Measurements from ENCODE around the gene DXO. TPM values are rescaled to one million over a fixed set of nuclear protein-coding genes. Genes with fewer than 3 reads are reported as not detected.
"Not testable (repeated sequence)": the region's sequence is repeated elsewhere in the genome, so short reads cannot be mapped to it uniquely, and the experiment has no call there.

Gene DXO
- total and polyA plus RNA-seq, 7 experiments from 2014 or later, result 12.6 to 44.3 (median 34.7) TPM

- peaks cover 0 to 10% (median 0%) of the 10 kb centered on the region in 7 donors for H3K4me1 Mint-ChIP-seq
- H3K36me3 Mint-ChIP-seq, result no peaks in the 10 kb centered on the region
- no peak overlapping the region for H3K4me3 Mint-ChIP-seq
- H3K27me3 ChIP-seq (ENCODE audit: control insufficient read depth in 2 of 2, insufficient read depth in 2 of 2, low read length in 2 of 2), result no peaks in the 10 kb centered on the region
- H3K36me3 ChIP-seq (ENCODE audit: control insufficient read depth in 2 of 3, insufficient read depth in 3 of 3, low read length in 3 of 3), result no peaks in the 10 kb centered on the region
- no peak overlapping the region for H3K27ac ChIP-seq (ENCODE audit: low read depth, low read length)
- ChIA-PET CTCF (no interaction called here), POLR2A (interaction anchor here (0.6 kb wide), 1 partner anchor 293 kb away, joined by 3 read pairs; the partner anchor contains the start of gene BAG6)
- no peak for DNase-seq
- ATAC-seq, result no peak
- no peak overlapping the region for H3K4me3 ChIP-seq (ENCODE audit: low read length)
- peaks cover 0 to 14% (median 7%) of the 10 kb centered on the region in 5 donors for H3K27me3 Mint-ChIP-seq
- H3K9me3 Mint-ChIP-seq, result no peaks in the 10 kb centered on the region
- no peaks in the 10 kb centered on the region for H3K4me1 ChIP-seq (ENCODE audit: control insufficient read depth in 2 of 2, insufficient read depth in 2 of 2, low read length in 2 of 2)
- no peaks in the 10 kb centered on the region for H3K9me3 ChIP-seq (ENCODE audit: control insufficient read depth in 2 of 3, low read length in 3 of 3)
- H3K27ac Mint-ChIP-seq, result no peak overlapping the region
- intact Hi-C loops (cut with micrococcal nuclease), result no loop called here
These were observed 26.8 kb downstream of the DXO start for GRCh38 chr6:31945154-31945506.

GRCh38 chr6:31943742-31944141 is 28.2 kb downstream of the DXO start:
- no peaks in the 10 kb centered on the region for H3K9me3 Mint-ChIP-seq
- CTCF ChIA-PET, result interaction anchor here (1.6 kb wide), 1 partner anchor 9 kb away, joined by 5 read pairs; no protein-coding TSS in a partner anchor

GRCh38 chr6:31940256-31940664 is 31.7 kb downstream of the DXO start:
- peaks cover 0 to 11% (median 7%) of the 10 kb centered on the region in 5 donors for H3K27me3 Mint-ChIP-seq
- Histone ChIP-seq H3K4me3 (ENCODE audit: low read length) (no peak overlapping the region), H3K36me3 (ENCODE audit: control insufficient read depth in 2 of 3, insufficient read depth in 3 of 3, low read length in 3 of 3) (no peaks in the 10 kb centered on the region), H3K27me3 (ENCODE audit: control insufficient read depth in 2 of 2, insufficient read depth in 2 of 2, low read length in 2 of 2) (no peaks in the 10 kb centered on the region), H3K4me1 (ENCODE audit: control insufficient read depth in 2 of 2, insufficient read depth in 2 of 2, low read length in 2 of 2) (no peaks in the 10 kb centered on the region), H3K9me3 (ENCODE audit: control insufficient read depth in 2 of 3, low read length in 3 of 3) (no peaks in the 10 kb centered on the region), H3K27ac (ENCODE audit: low read depth, low read length) (no peak overlapping the region)
- ATAC-seq (no peak), DNase-seq (no peak)
- H3K4me1 Mint-ChIP-seq, result peaks cover 0 to 6% (median 0%) of the 10 kb centered on the region in 7 donors
- no peaks in the 10 kb centered on the region for H3K36me3 Mint-ChIP-seq
- no peaks in the 10 kb centered on the region for H3K9me3 Mint-ChIP-seq
- POLR2A ChIA-PET, result no interaction called here
- no peak overlapping the region for H3K27ac Mint-ChIP-seq
- intact Hi-C loops (cut with micrococcal nuclease), result no loop called here
- H3K4me3 Mint-ChIP-seq, result no peak overlapping the region
- CTCF ChIA-PET, result no interaction called here

More at GRCh38 chr6:31943742-31944141, 28.2 kb downstream of the DXO start:
- intact Hi-C loops (cut with micrococcal nuclease), result no loop called here
- Histone ChIP-seq H3K27me3 (ENCODE audit: control insufficient read depth in 2 of 2, insufficient read depth in 2 of 2, low read length in 2 of 2) (no peaks in the 10 kb centered on the region), H3K4me3 (ENCODE audit: low read length) (no peak overlapping the region), H3K27ac (ENCODE audit: low read depth, low read length) (no peak overlapping the region), H3K36me3 (ENCODE audit: control insufficient read depth in 2 of 3, insufficient read depth in 3 of 3, low read length in 3 of 3) (no peaks in the 10 kb centered on the region), H3K9me3 (ENCODE audit: control insufficient read depth in 2 of 3, low read length in 3 of 3) (no peaks in the 10 kb centered on the region), H3K4me1 (ENCODE audit: control insufficient read depth in 2 of 2, insufficient read depth in 2 of 2, low read length in 2 of 2) (no peaks in the 10 kb centered on the region)
- Mint-ChIP-seq H3K4me1 (peaks cover 0 to 10% (median 0%) of the 10 kb centered on the region in 7 donors), H3K4me3 (no peak overlapping the region), H3K36me3 (no peaks in the 10 kb centered on the region), H3K27ac (no peak overlapping the region), H3K27me3 (peaks cover 0 to 14% (median 7%) of the 10 kb centered on the region in 5 donors)
- POLR2A ChIA-PET, result no interaction called here
- no peak for ATAC-seq
- DNase-seq, result no peak

GRCh38 chr6:31935823-31936222 is 36.1 kb downstream of the DXO start:
- intact Hi-C loops (cut with micrococcal nuclease), result no loop called here
- Histone ChIP-seq H3K27ac (ENCODE audit: low read depth, low read length) (no peak overlapping the region), H3K27me3 (ENCODE audit: control insufficient read depth in 2 of 2, insufficient read depth in 2 of 2, low read length in 2 of 2) (no peaks in the 10 kb centered on the region), H3K36me3 (ENCODE audit: control insufficient read depth in 2 of 3, insufficient read depth in 3 of 3, low read length in 3 of 3) (no peaks in the 10 kb centered on the region), H3K9me3 (ENCODE audit: control insufficient read depth in 2 of 3, low read length in 3 of 3) (no peaks in the 10 kb centered on the region), H3K4me3 (ENCODE audit: low read length) (no peak overlapping the region), H3K4me1 (ENCODE audit: control insufficient read depth in 2 of 2, insufficient read depth in 2 of 2, low read length in 2 of 2) (no peaks in the 10 kb centered on the region)
- no peak for DNase-seq
- no peak overlapping the region for H3K4me3 Mint-ChIP-seq
- H3K27me3 Mint-ChIP-seq, result peaks cover 0 to 7% (median 0%) of the 10 kb centered on the region in 5 donors
- ChIA-PET CTCF (interaction anchor here (1.0 kb wide), 1 partner anchor 17 kb away, joined by 3 read pairs; no protein-coding TSS in a partner anchor), POLR2A (no interaction called here)
- no peaks in the 10 kb centered on the region for H3K9me3 Mint-ChIP-seq
- H3K36me3 Mint-ChIP-seq, result no peaks in the 10 kb centered on the region
- ATAC-seq, result no peak
- H3K27ac Mint-ChIP-seq, result no peak overlapping the region
- H3K4me1 Mint-ChIP-seq, result peaks cover 0 to 2% (median 0%) of the 10 kb centered on the region in 7 donors

GRCh38 chr6:31935021-31935420 is 36.9 kb downstream of the DXO start:
- Mint-ChIP-seq H3K4me1 (peaks cover 0 to 2% (median 0%) of the 10 kb centered on the region in 7 donors), H3K4me3 (no peak overlapping the region), H3K27ac (no peak overlapping the region), H3K27me3 (peaks cover 0 to 5% (median 0%) of the 10 kb centered on the region in 5 donors), H3K9me3 (no peaks in the 10 kb centered on the region), H3K36me3 (no peaks in the 10 kb centered on the region)
- ChIA-PET CTCF (no interaction called here), POLR2A (interaction anchor here (1.0 kb wide), 1 partner anchor 33 kb away, joined by 3 read pairs; the partner anchor contains the start of gene ZBTB12)
- H3K27me3 ChIP-seq (ENCODE audit: control insufficient read depth in 2 of 2, insufficient read depth in 2 of 2, low read length in 2 of 2), result no peaks in the 10 kb centered on the region
- H3K4me1 ChIP-seq (ENCODE audit: control insufficient read depth in 2 of 2, insufficient read depth in 2 of 2, low read length in 2 of 2), result no peaks in the 10 kb centered on the region
- no peaks in the 10 kb centered on the region for H3K9me3 ChIP-seq (ENCODE audit: control insufficient read depth in 2 of 3, low read length in 3 of 3)
- H3K4me3 ChIP-seq (ENCODE audit: low read length), result no peak overlapping the region
- no peaks in the 10 kb centered on the region for H3K36me3 ChIP-seq (ENCODE audit: control insufficient read depth in 2 of 3, insufficient read depth in 3 of 3, low read length in 3 of 3)
- DNase-seq (no peak), ATAC-seq (no peak)
- no peak overlapping the region for H3K27ac ChIP-seq (ENCODE audit: low read depth, low read length)
- intact Hi-C loops (cut with micrococcal nuclease), result no loop called here

- ATAC-seq, result no peak
- H3K9me3 ChIP-seq (ENCODE audit: control insufficient read depth in 2 of 3, low read length in 3 of 3), result no peaks in the 10 kb centered on the region
- no peak overlapping the region for H3K4me3 ChIP-seq (ENCODE audit: low read length)
- H3K36me3 Mint-ChIP-seq, result no peaks in the 10 kb centered on the region
- CTCF ChIA-PET, result no interaction called here
- intact Hi-C loops (cut with micrococcal nuclease), result no loop called here
- DNase-seq, result no peak
- POLR2A ChIA-PET, result no interaction called here
- no peak overlapping the region for H3K27ac ChIP-seq (ENCODE audit: low read depth, low read length)
- H3K27me3 Mint-ChIP-seq, result peaks cover 0 to 5% (median 0%) of the 10 kb centered on the region in 5 donors
- peaks cover 0 to 2% (median 0%) of the 10 kb centered on the region in 7 donors for H3K4me1 Mint-ChIP-seq
- no peaks in the 10 kb centered on the region for H3K4me1 ChIP-seq (ENCODE audit: control insufficient read depth in 2 of 2, insufficient read depth in 2 of 2, low read length in 2 of 2)
- no peaks in the 10 kb centered on the region for H3K27me3 ChIP-seq (ENCODE audit: control insufficient read depth in 2 of 2, insufficient read depth in 2 of 2, low read length in 2 of 2)
- no peak overlapping the region for H3K4me3 Mint-ChIP-seq
- H3K36me3 ChIP-seq (ENCODE audit: control insufficient read depth in 2 of 3, insufficient read depth in 3 of 3, low read length in 3 of 3), result no peaks in the 10 kb centered on the region
- H3K9me3 Mint-ChIP-seq, result no peaks in the 10 kb centered on the region
- H3K27ac Mint-ChIP-seq, result no peak overlapping the region
These were observed 38.4 kb downstream of the DXO start for GRCh38 chr6:31933537-31933936.

GRCh38 chr6:31932137-31932536 is 39.8 kb downstream of the DXO start:
- H3K27ac Mint-ChIP-seq, result not testable (repeated sequence)

More at GRCh38 chr6:31932137-31932536, 39.8 kb downstream of the DXO start:
- H3K4me1 ChIP-seq (ENCODE audit: control insufficient read depth in 2 of 2, insufficient read depth in 2 of 2, low read length in 2 of 2); H3K36me3 Mint-ChIP-seq; H3K9me3 Mint-ChIP-seq; H3K4me3 ChIP-seq (ENCODE audit: low read length); DNase-seq; H3K27ac ChIP-seq (ENCODE audit: low read depth, low read length); intact Hi-C loops (cut with micrococcal nuclease); H3K36me3 ChIP-seq (ENCODE audit: control insufficient read depth in 2 of 3, insufficient read depth in 3 of 3, low read length in 3 of 3); H3K9me3 ChIP-seq (ENCODE audit: control insufficient read depth in 2 of 3, low read length in 3 of 3); POLR2A ChIA-PET; H3K4me1 Mint-ChIP-seq; H3K4me3 Mint-ChIP-seq; CTCF ChIA-PET; H3K27me3 ChIP-seq (ENCODE audit: control insufficient read depth in 2 of 2, insufficient read depth in 2 of 2, low read length in 2 of 2); H3K27me3 Mint-ChIP-seq; ATAC-seq: not testable (repeated sequence)
